Ectodermal cell (in vitro differentiated cells): Measurements from ENCODE around the gene GRK6.
A peak's percentile ranks its signal among the peaks of the same experiment; 100 is the strongest.

ENCODE experiments used
- H3K27ac ChIP-seq: 2 replicates; pipeline ENCODE4 v1.7.0; 2013; ENCODE audit warnings: mild to moderate bottlenecking, low read depth, low read length; ENCODE audit not compliant: insufficient read depth, poor library complexity, severe bottlenecking
- H3K27me3 ChIP-seq: 2 replicates; pipeline ENCODE4 v1.7.0; 2013; ENCODE audit warnings: mild to moderate bottlenecking, low read length; ENCODE audit not compliant: insufficient read depth, control insufficient read depth, poor library complexity, severe bottlenecking
- H3K36me3 ChIP-seq: one replicate; pipeline ENCODE4 v1.7.0; 2013; ENCODE audit warnings: low read length; ENCODE audit not compliant: control insufficient read depth, insufficient read depth
- H3K4me1 ChIP-seq: one replicate; pipeline ENCODE4 v1.7.0; 2013; ENCODE audit warnings: low read length; ENCODE audit not compliant: control insufficient read depth, insufficient read depth
- H3K4me3 ChIP-seq: 2 replicates; pipeline ENCODE4 v1.7.0; 2013; ENCODE audit warnings: low read depth, low read length, control low read depth; ENCODE audit not compliant: insufficient read depth
- H3K9me3 ChIP-seq: 2 replicates; pipeline ENCODE4 v1.7.0; 2013; ENCODE audit warnings: mild to moderate bottlenecking, low read length, moderate library complexity; ENCODE audit not compliant: control insufficient read depth
- WGBS, 2 experiments: methylation state at CpG; one replicate each; pipeline ENCODE4 v1.1.7; 2013; ENCODE audit warnings: missing lambda C conversion rate in 2 of 2; 5-methylcytosine and 5-hydroxymethylcytosine counted together

GRK6 gene

GRCh38 chr5:177490311-177490991 lies 64.0 kb downstream of the GRK6 start:
- H3K27ac ChIP-seq: no peak overlapping the region
- H3K4me3 ChIP-seq: no peak overlapping the region
- 96 to 97% methylated on average over 15 of the region's 15 CpGs for WGBS, 2 experiments
- peaks cover 54% of the 10 kb centered on the region for H3K36me3 ChIP-seq
- peaks cover 26% of the 10 kb centered on the region for H3K4me1 ChIP-seq
- no peaks in the 10 kb centered on the region for H3K27me3 ChIP-seq
- H3K9me3 ChIP-seq: no peaks in the 10 kb centered on the region

GRCh38 chr5:177490992-177491391 lies 64.5 kb downstream of the GRK6 start:
- no peaks in the 10 kb centered on the region for H3K9me3 ChIP-seq
- H3K36me3 ChIP-seq: peaks cover 54% of the 10 kb centered on the region
- H3K4me1 ChIP-seq: peaks cover 30% of the 10 kb centered on the region
- no peaks in the 10 kb centered on the region for H3K27me3 ChIP-seq
- no peak overlapping the region for H3K4me3 ChIP-seq
- WGBS, 2 experiments: 94% methylated on average over 16 of the region's 16 CpGs
- H3K27ac ChIP-seq: no peak overlapping the region

- Histone ChIP-seq H3K27ac (no peak overlapping the region), H3K27me3 (no peaks in the 10 kb centered on the region), H3K36me3 (peaks cover 52% of the 10 kb centered on the region), H3K4me1 (peaks cover 30% of the 10 kb centered on the region), H3K9me3 (no peaks in the 10 kb centered on the region), H3K4me3 (no peak overlapping the region)
- 52 to 54% methylated on average over 43 of the region's 43 CpGs for WGBS, 2 experiments
Observed at GRCh38 chr5:177491429-177491945, 65.0 kb downstream of the GRK6 start.

GRCh38 chr5:177491983-177492746 lies 65.7 kb downstream of the GRK6 start:
- 94 to 95% methylated on average over 53 to 54 of the region's 54 CpGs for WGBS, 2 experiments
- peak overlapping the region; percentile 8 for H3K27ac ChIP-seq
- H3K4me1 ChIP-seq: peaks cover 30% of the 10 kb centered on the region
- H3K9me3 ChIP-seq: no peaks in the 10 kb centered on the region
- no peak overlapping the region for H3K4me3 ChIP-seq
- no peaks in the 10 kb centered on the region for H3K27me3 ChIP-seq
- H3K36me3 ChIP-seq: peaks cover 48% of the 10 kb centered on the region
